GM18511 (cell line): ENCODE results near the gene KIAA0040.
A peak's percentile ranks its signal among the peaks of the same experiment; 100 is the strongest.

Experiments used
- ATAC-seq: cut with Tn5 transposase; IDR thresholded peaks from one replicate; pipeline ENCODE4 v1.9.1; 2021; ENCODE audit warnings: mild to moderate bottlenecking, moderate library complexity; ENCODE audit not compliant: unreplicated experiment

KIAA0040 gene

DNA sequence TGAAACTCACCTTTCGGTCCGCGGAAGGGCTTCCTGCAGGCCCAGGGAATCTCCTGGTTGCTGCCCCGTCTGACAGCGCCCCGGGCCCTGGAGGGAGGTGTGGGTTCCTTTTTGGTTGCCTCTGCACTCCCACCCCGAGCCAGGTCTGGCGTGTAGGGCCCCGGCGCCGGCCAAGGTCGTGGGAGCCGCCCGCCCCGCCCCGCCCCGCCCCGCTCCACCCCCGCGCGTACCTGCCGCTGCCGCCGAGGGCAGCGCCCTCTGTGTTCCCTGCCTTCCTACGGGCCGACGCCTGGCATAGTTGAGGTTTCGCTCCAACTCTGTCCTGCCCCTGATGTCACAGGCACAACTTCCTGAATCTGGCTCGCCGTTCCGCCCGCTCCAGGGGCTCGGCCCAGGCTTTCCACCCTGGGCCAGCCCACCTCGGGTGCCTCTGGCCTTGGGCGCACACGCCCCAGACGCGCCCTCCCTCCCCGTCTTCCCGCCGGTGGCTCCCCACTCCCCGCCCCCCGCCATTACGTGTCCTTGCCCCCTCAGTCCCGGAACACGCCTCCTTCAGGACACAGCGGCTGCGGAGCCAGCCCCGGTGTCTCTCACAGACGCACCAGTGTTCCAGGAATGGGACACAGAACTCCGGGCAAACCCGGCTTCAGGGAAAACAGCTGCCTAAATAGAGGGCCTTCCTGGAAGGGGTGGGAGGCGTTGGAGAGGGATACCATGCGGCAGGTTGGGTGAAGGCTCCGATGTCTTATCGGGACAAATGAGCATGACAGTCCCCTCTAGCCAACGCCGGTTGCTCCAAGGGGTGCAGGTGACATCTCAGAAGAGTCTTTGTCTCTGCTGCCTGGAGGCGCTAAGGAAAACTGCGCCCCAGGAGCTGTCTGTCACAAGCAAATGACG lies at the start of gene KIAA0040:
TSS of gene KIAA0040 (minus strand) at position 147 of the 897 bp plus-strand sequence. CDS start 31,763 bp downstream, outside the sequence.
- ATAC-seq: peak; percentile 61

DNA sequence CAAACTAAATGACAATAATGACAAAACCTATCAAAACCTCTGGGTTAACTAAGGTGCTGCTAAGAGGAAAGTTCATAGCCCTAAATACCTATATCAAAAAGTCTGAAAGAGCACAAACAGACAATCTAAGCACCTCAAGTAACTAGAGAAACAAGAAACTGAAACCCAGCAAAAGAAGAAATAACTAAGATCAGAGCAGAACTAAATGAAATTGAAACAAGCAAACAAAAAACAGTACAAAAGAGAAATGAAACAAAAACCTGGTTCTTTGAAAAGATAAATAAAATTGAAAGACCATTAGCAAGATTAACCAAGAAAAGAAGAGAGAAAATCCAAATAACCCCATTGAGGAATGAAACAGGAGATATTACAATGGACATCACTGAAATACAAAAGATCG lies 44.8 kb upstream of the KIAA0040 start:
- peak; percentile 82 for ATAC-seq

DNA sequence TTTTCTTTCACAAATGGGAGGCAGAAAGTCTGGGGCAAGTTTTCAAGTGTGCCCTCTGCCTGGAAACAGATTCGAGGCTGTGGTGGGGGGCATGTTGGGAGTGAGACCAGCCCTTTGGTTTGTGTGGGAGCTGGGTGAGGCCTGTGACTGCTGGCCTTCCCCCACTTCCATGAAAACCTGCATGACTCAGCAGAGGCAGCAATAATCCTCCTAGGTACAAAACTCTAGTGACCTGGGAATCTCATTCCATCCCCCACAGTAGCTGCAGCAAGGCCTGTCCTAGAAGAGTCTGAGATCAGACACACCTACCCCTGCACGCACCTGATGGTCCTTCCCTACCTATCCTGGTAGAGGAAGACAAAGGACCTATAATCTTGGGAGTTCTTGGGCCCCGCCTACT lies 42.1 kb upstream of the KIAA0040 start:
- no peak for ATAC-seq

DNA sequence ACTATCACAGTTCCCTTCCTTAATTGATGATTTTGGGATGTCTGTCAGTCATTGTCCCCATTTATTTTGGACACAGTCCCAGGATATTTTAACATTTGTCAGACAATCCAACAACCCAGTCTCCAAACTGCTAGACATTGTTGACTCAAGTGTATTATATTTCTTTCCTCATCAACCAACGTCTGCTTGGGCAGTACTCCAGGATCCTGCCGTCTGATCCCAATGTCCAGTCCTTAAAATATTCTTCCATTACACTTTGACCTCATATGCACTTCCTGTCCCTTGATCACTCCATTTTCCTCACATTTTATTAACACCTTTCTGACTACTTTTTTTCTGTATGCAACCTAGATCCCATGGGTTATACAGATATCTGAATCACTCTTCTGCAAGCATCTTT lies 39.8 kb upstream of the KIAA0040 start:
- no peak for ATAC-seq

DNA sequence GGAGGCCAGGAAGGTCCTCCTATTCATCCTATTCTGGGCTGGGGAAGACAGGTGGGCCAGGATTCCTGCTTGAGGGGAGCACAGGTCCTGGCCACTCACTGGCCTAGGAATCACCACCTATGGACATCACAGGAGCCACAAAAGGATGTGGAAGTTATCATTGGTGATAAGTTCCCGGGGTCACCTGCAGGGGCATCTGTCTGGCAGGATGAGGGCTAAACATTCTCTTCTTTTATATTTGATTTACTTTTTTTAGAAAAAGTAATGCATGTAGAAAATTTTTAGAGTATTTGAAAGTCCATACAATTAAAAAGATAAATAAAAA lies 33.2 kb upstream of the KIAA0040 start:
- ATAC-seq: peak; percentile 37

DNA sequence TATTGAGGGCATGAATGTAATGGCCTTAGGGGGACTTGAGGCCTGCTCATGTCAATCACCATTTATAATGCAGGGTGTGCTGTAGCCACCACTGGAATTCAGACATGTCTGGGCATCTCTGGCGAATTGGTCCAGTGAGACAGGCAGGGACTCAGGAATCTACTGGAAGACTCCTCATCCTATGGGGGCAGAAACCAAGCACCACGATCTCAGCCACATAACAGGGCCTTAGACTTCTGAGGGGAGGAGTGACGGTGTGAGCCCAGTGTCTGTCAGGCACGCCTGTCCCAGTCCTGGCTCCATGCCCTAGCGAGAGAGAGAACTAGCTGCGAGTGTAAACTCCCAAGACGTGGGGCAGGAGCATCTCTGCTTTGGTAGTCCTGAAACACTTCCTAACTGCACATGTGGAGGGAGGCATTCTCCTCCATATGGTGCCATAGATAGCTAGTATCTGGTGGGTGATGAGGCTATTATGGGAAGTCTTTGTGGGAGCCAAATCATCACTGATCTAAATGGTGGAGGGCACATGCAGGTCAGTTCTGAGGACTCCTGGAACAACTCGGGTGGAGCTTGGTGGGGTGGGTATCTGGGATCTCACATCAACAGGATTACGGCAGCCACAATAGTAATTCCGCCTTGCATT lies 29.8 kb upstream of the KIAA0040 start:
- ATAC-seq: no peak

DNA sequence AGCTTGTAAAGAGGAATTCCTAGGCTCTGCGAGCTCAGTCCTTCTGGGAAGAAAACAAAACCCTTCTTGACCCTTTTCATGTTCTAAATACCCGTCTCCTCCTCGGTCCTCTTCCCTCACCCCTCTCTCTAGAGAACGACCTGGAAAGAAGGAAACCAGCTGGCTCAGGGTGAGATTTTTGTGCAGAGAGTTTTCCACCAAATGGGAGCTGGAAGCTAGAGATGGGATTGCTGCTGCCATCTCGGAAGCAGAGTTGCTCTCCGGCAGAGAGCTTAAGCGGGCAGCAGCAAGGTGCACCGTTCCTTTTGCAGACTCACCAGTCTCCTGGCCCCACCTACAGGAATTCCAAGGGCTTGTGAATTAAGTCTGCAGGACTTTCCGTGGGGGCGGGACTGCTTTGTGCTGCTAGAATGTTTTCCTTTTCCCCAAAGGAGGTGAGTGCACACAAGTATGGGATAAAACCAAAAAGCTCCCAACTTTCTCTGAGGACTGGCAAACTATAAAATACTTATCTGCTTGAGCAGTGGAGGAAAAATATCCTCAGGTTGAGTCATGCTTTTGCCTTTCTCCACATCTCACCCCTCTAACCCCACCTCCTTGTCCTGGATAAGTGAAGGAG lies 29.1 kb upstream of the KIAA0040 start:
- no peak for ATAC-seq

DNA sequence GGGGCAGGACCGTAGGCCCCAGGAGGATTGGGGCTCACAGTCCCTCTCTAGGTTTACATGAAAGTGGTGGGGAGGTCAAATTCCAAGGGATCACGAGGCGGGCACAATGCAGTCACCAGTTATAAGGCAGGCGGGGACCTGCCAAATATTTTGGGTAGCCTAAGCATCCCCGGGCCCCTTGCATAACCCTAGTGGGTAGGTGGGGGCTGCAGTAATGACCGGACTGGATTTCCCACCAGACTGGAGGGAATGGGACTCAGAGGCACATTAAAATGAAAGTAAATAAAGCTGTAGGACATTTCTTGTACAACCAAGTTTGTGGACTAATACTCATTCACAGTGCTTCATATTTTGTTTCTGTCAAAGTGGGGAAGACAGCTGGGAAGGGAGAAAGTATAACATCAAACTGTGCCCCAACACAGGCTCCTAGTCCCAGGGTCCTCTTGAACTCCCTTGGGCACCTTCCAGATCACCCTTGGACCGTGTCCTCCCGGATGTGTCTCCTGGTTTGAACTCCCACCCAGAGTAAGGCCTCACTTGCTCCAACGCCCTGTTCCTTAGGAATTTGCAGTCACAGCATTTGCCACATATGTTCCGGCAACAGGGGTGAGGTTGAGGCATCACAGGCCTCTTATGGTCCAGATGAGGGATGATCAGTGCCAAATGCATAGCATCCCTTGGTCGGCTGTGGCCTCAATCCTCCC lies 28.4 kb upstream of the KIAA0040 start:
- ATAC-seq: no peak

DNA sequence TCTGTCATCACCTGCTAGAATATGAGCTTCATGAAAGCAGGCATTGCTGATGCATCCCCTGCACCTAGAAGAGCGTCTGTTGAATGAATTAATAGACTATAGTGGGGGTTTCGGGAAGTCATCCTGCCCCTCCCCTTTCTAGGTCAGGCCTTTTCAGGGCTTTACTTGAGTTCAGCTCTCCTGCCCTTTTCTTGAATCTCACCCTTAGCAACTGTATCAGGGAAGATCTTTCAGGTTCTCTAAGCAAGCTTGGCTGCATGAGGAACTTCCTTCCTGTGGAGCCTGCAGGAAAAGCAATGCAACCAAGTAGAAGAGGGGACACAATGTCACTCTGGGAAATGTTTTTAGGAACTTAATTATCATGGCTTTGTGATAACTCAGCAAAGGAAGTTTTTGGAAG lies 27.2 kb upstream of the KIAA0040 start:
- no peak for ATAC-seq

DNA sequence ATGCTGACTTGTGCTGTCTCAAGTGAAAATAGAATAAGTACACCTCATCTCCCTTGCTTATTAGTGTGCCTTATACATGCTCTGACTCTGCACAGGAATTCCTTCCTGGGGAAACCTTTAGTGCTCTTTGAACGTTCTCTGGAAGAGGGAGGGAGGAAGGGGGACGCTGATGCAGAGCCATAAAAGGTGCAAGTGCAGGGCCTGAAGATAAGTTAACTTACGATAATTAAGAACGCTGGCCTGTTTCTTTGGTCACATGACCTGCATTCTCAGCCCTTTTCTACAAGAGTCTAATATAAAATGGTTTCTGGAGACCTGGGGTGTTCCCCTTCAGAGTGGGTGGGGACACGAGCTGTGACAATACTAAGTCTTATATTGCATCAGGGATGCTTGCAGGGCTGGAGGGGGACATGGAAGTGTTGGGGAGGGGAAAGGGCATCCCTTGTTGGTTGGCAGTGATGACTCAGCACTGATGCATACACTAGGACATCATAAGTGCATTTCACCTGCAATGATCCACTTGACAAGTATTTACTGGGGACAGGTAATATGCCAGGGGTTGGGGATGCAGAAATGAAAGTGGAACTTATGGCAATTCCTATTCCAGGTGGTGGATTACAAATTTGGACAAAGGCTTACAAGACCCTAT lies 26.3 kb upstream of the KIAA0040 start:
- no peak for ATAC-seq

DNA sequence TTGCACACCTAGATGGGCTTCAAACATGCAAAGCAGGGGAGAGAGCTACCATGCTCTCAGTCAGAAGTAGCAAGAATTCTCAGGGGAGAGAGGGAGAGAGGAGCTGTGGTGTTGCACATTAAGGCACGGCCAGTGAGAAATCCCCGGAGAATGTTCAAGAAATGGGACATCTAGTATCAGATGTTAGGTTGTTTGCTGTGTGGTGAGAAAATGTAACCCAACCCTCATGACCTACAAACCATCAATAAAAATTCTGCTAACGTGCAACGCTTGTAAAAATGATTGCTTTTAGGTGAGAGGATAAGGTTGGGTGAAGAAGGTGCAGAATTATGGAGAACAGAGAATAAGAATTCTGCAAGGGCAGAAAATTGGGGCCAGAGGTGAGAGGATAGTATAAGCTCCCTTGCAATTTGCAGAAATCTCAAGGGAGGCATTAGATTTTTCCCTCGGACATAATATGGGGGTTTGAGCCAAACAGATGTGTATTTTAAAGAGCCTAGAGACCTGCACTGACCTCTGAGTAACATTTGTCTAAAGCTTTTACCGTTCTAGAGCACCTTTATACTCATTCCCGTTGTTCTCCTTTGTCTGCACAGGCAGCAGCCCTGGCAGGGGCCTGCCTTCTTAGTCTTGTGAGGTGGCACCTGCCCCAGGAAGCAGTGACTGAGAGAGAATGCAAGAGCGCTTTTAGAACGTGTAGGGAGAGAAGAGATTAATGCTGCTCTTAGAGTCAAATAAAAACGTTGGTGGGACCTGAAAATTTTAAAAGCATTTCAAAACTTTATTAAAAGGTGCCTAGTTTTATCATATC lies 25.4 kb upstream of the KIAA0040 start:
- ATAC-seq: no peak

DNA sequence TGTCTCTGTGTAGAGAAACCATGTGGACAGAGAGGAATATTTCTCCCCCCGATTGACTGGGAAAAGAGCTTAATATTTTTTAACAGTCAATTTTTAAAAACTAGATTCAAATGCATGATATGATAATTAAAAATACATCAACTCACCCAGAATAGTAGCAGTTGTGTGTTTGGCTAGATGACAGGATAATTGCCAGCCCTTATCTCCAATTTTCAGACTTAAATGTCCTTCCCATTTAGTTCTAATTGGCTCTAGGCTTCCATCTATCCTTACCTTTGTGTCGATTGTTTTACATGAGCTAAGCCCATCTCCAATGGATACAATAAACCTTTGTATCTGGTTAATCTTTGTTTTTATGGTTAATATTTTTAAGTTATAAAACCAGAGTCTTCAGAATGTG lies 23.9 kb upstream of the KIAA0040 start:
- no peak for ATAC-seq

DNA sequence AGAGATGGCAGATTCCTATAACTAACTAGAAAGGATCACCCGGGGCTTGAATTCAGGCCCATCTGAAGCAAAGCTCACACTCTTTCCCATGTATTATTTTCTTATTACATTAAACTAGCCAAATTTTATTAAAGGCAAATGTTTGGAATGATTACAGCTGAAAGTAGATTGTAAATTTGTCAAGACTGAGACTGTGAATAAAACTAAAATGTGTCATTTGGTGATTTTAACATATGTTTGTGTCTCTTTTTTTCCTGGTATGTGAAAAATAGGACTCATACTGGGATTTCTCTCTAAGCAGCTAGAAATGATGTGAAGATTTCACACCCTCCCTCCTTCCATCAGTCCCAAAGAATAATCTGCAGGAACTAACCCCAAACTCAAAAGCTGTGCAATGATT lies 19.1 kb upstream of the KIAA0040 start:
- ATAC-seq: no peak

DNA sequence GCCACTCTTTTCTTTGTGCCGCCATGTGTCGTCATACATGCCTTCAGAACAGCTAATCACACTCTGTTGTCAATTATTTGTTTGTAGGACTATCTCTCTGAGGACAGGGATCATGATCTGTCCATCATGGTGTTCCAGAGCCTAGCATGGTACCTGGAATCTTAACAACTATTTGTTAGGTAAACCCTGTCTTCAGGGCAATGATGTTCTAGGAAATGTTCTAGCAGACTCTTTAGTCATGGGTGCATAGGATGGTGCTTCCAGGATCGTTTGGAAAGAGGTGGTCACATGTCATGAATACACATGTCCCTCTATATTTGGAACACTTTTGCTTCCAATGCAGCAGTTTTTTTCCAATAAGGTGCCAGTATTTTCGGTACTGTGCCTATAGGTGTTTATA lies 18.2 kb upstream of the KIAA0040 start:
- no peak for ATAC-seq

DNA sequence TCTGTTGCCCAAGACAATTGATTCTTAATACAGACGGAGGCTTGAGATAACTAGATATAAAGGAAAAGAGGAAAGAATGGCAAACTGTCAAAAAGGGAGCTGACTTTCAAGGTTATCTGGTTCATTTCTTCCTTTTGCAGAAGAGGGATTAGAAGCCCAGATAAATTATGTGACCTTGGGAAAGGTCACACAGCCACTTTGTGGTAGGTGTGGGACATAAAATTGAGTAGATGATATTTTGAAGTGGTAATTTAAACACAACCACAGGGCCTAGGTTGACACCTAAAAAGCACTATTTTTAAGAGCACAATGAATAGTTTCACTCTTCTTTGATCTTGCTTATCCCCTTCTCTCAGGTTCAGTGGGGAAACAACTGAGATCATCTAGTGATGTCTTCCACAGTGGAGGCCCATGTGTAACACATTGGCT lies 16.9 kb upstream of the KIAA0040 start:
- peak; percentile 57 for ATAC-seq

DNA sequence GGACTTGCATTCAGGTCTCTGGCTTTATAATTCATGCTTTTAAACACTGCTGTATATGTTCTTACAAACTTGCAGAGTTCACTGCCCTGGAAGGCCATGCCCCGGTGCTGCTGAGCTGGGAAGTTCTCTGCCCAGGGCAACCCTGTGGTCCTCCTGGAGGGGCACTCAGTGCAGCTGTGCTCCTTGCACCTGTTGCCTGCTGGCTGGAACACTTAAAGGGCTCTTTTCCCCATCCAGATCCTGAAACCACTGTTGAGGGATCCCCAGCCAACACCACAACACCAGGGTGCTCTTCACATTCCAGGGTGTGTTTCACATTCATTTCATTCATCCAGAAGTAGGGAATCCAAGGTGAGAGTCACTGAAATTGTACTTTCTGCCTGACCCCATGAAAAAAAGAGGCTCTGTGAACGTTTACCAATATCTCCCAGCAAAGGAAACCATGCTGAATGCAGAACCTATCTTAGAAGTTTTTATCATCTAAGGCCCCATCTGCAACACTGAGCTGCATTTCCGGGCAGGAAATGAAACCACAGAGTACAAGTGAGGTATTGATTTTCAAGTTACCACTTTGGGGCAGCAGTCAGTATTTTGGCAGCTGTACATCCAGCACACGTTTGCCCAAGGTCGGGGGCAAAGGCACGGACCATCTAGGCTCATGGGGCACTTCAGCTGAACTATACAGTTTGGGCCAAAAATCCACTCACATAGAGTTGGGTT lies 16.4 kb upstream of the KIAA0040 start:
- peak; percentile 89 for ATAC-seq

DNA sequence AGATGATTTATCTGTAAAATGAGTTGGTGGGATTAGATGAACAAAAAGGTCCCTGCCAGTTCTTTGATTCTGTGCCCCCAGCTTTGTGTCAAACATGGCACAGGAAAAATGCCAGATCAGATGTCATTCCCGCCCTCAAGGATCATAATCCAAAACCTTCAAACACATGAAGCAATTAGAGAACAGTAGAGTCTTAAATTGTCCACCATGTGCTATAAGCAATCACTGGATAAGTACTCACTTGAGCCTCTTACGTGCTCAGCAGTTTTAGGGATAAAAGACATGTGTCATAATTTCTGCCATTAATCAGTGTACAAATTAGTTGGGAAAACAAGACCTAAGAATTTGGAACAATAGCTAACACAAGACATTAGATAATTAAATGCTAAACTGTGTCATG lies 15.4 kb upstream of the KIAA0040 start:
- ATAC-seq: no peak

DNA sequence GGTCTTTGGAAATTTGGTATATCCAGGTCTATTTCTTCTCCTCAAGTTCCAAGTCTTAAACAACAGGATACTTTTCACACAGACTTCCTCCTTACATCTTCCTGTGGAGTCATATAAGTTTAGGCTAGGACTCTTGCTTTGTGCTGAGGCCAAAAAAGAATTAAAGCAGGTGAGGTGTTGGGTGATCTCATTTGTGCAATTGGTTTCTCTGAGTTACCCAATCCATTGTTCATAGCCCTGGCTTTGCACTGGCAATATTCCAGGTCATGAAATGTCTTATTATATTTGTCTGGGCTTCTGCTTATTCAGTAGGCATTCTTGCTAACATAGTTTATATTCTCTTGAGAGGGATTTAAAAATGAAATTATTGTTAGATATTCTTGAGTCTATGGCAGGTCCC lies 14.1 kb upstream of the KIAA0040 start:
- ATAC-seq: no peak

DNA sequence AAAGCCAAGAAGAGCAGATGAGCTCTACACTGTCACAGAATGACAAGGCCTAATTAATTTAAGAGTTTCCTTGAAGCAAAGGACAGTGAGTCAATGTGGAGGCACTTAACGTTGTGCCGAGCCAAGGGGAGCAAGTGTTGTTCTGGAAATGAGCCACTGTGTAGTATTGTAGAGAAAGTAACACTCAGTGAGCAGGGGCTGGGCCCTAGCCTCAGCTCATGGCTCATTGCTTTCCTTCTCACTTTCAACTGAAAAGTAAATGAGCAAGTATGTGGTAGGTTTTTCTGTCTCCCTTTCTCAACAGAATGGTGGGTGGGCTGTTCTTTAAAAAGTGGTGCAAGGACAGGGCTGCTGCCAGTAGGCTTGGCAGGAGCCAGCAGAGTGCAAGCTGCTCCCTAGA lies 11.8 kb upstream of the KIAA0040 start:
- peak; percentile 74 for ATAC-seq
